CD4-positive, alpha-beta T cell (primary cell): Measurements from ENCODE around the gene FGB. TPM values are rescaled to one million over a fixed set of nuclear protein-coding genes. Genes with fewer than 3 reads are reported as not detected.

Experiments
- ATAC-seq: fragments of 200-7000 bp; cut with Tn5 transposase; one replicate; pipeline ENCODE4 v1.10.0; 2022; ENCODE audit warnings: mild to moderate bottlenecking; ENCODE audit not compliant: poor library complexity
- CTCF ChIA-PET: fragments of 350-600 bp; sonication (Branson Sonifier 250); formaldehyde crosslinking; loops from one replicate; lab custom pipeline; 2021; ENCODE audit warnings: antibody characterized with exemption, inconsistent platforms; lab: Charles Lee
- POLR2A ChIA-PET: fragments of 350-600 bp; sonication (Branson Sonifier 250); formaldehyde crosslinking; loops from one replicate; lab custom pipeline; 2021; ENCODE audit warnings: antibody characterized with exemption, inconsistent platforms; lab: Charles Lee
- DNase-seq, 14 experiments: peaks; one replicate each; pipeline ENCODE4 v3.0.0-alpha.2; 2013 to 2020; ENCODE audit warnings: mixed read lengths in 2 of 14
- H3K27ac ChIP-seq, 2 donors: one replicate each; pipeline versions ENCODE4 v1.5.1 to v1.7.0; 2013; ENCODE audit warnings: low read length in 2 of 2, low read depth in 1 of 2, mild to moderate bottlenecking in 1 of 2
- H3K27me3 ChIP-seq, 2 experiments: 1 replicate in 1 of 2; 2 replicates in 1 of 2; pipeline versions ENCODE4 v1.6.1 to v1.7.0; 2013; ENCODE audit warnings: low read length in 2 of 2, control low read depth in 1 of 2, mild to moderate bottlenecking in 1 of 2, moderate library complexity in 1 of 2; ENCODE audit not compliant: insufficient read depth in 2 of 2, control insufficient read depth in 1 of 2
- H3K36me3 ChIP-seq: one replicate; pipeline ENCODE4 v1.6.1; 2013; ENCODE audit warnings: low read length, control low read depth; ENCODE audit not compliant: insufficient read depth
- H3K4me1 ChIP-seq: one replicate; pipeline ENCODE4 v1.6.1; 2013; ENCODE audit warnings: low read length, control low read depth; ENCODE audit not compliant: insufficient read depth
- H3K4me3 ChIP-seq: one replicate; pipeline ENCODE4 v1.5.1; 2013; ENCODE audit warnings: mild to moderate bottlenecking, low read length, moderate library complexity
- H3K9me3 ChIP-seq, 2 experiments: 1 replicate in 1 of 2; 2 replicates in 1 of 2; pipeline versions ENCODE4 v1.6.1 to v1.7.0; 2013; ENCODE audit warnings: low read length in 2 of 2, mild to moderate bottlenecking in 2 of 2, control low read depth in 1 of 2, moderate library complexity in 1 of 2; ENCODE audit not compliant: control insufficient read depth in 1 of 2, insufficient read depth in 1 of 2
- H3K27ac Mint-ChIP-seq: one replicate; pipeline ENCODE4 v1.8.0; 2020; ENCODE audit warnings: mixed read lengths
- H3K27me3 Mint-ChIP-seq: one replicate; pipeline ENCODE4 v1.8.0; 2021; ENCODE audit warnings: mixed read lengths
- H3K36me3 Mint-ChIP-seq: one replicate; pipeline ENCODE4 v1.8.0; 2021; ENCODE audit warnings: low read depth, mixed read lengths
- H3K4me1 Mint-ChIP-seq: one replicate; pipeline ENCODE4 v1.8.0; 2021; ENCODE audit warnings: low read depth, mixed read lengths
- H3K4me3 Mint-ChIP-seq: one replicate; pipeline ENCODE4 v1.8.0; 2020; ENCODE audit warnings: mild to moderate bottlenecking, mixed read lengths
- H3K9me3 Mint-ChIP-seq: one replicate; pipeline ENCODE4 v1.8.0; 2020; ENCODE audit warnings: mixed read lengths
- CTCF ChIP-seq: fragments of 200-600 bp; IDR thresholded peaks from one replicate; pipeline ENCODE4 v1.8.0; 2022; ENCODE audit warnings: antibody characterized with exemption, mild to moderate bottlenecking
- intact Hi-C, 2 experiments: fragments of 100-400 bp; cut with DNase I in 1 of 2; cut with micrococcal nuclease in 1 of 2; formaldehyde crosslinking; loops; one replicate each; pipeline versions ENCODE4 v1.15.1 to v1.9.0; 2023 to 2025; cut with DNase I, micrococcal nuclease
- total RNA-seq, 174 experiments: library from RNA in 2 of 174; stranded (reverse) in 2 of 174; gene quantifications; one replicate each; pipeline ENCODE4 v1.2.3 and lab custom pipeline; 2021 to 2026

The FGB gene
- total RNA-seq, 2 experiments from 2014 or later, result not detected

GRCh38 chr4:154564311-154564710 is 1.5 kb downstream of the FGB start:
- Histone ChIP-seq H3K4me3 (no peak overlapping the region), H3K27ac (no peak overlapping the region), H3K36me3 (no peaks in the 10 kb centered on the region), H3K4me1 (no peaks in the 10 kb centered on the region), H3K9me3 (no peaks in the 10 kb centered on the region), H3K27me3 (no peaks in the 10 kb centered on the region)
- Mint-ChIP-seq H3K27me3 (peaks cover 21% of the 10 kb centered on the region), H3K27ac (no peak overlapping the region), H3K36me3 (no peaks in the 10 kb centered on the region), H3K4me1 (no peaks in the 10 kb centered on the region), H3K4me3 (no peak overlapping the region), H3K9me3 (no peaks in the 10 kb centered on the region)
- ATAC-seq (no peak), DNase-seq (no peak)
- ChIA-PET POLR2A (no interaction called here), CTCF (interaction anchor here (0.8 kb wide), 1 partner anchor 12 kb away, joined by 3 read pairs; no protein-coding TSS in a partner anchor)
- TF ChIP-seq CTCF, result no peak
- intact Hi-C loops, result no loop called here

- no peak for DNase-seq
- ChIA-PET CTCF (interaction anchor here (0.6 kb wide), 1 partner anchor 17 kb away, joined by 3 read pairs; no protein-coding TSS in a partner anchor), POLR2A (no interaction called here)
- no peak overlapping the region for H3K27ac ChIP-seq
- no peaks in the 10 kb centered on the region for H3K4me1 Mint-ChIP-seq
- H3K4me1 ChIP-seq, result no peaks in the 10 kb centered on the region
- no peak overlapping the region for H3K4me3 ChIP-seq
- H3K36me3 Mint-ChIP-seq, result no peaks in the 10 kb centered on the region
- no peaks in the 10 kb centered on the region for H3K9me3 Mint-ChIP-seq
- ATAC-seq, result no peak
- H3K27me3 ChIP-seq, result no peaks in the 10 kb centered on the region
- H3K36me3 ChIP-seq, result no peaks in the 10 kb centered on the region
- no peak overlapping the region for H3K27ac Mint-ChIP-seq
- H3K9me3 ChIP-seq, result no peaks in the 10 kb centered on the region
- H3K4me3 Mint-ChIP-seq, result no peak overlapping the region
- H3K27me3 Mint-ChIP-seq, result peaks cover 20% of the 10 kb centered on the region
- intact Hi-C loops, result no loop called here
- TF ChIP-seq CTCF, result no peak
Measured at GRCh38 chr4:154565704-154566103, 2.9 kb downstream of the FGB start.

- Mint-ChIP-seq H3K4me1 (no peaks in the 10 kb centered on the region), H3K36me3 (no peaks in the 10 kb centered on the region), H3K27me3 (peaks cover 21% of the 10 kb centered on the region), H3K4me3 (no peak overlapping the region), H3K9me3 (no peaks in the 10 kb centered on the region), H3K27ac (no peak overlapping the region)
- Histone ChIP-seq H3K4me3 (no peak overlapping the region), H3K27me3 (no peaks in the 10 kb centered on the region), H3K27ac (no peak overlapping the region), H3K36me3 (no peaks in the 10 kb centered on the region), H3K4me1 (no peaks in the 10 kb centered on the region), H3K9me3 (no peaks in the 10 kb centered on the region)
- TF ChIP-seq CTCF, result no peak
- intact Hi-C loops, result no loop called here
- DNase-seq, result no peak
- POLR2A ChIA-PET, result no interaction called here
- ATAC-seq, result no peak
- CTCF ChIA-PET, result no interaction called here
Measured at GRCh38 chr4:154566639-154567204, 3.9 kb downstream of the FGB start.
